ENCODE measurements around the gene P2RY12. TPM values are rescaled to one million over a fixed set of nuclear protein-coding genes. Genes with fewer than 3 reads are reported as not detected.
A peak's percentile ranks its signal among the peaks of the same experiment; 100 is the strongest.

The P2RY12 gene
- total RNA-seq, 1 donor from 2014 or later, result not detected

GRCh38 chr3:151293127-151293526, 91.4 kb downstream of the P2RY12 start:
- no peak for DNase-seq (ENCODE audit: extremely low spot score, unreplicated experiment)
- Mint-ChIP-seq H3K27me3 (no peaks in the 10 kb centered on the region), H3K4me1 (ENCODE audit: unreplicated experiment) (no peaks in the 10 kb centered on the region), H3K27ac (peak overlapping the region; percentile 62), H3K4me3 (no peak overlapping the region), H3K36me3 (no peaks in the 10 kb centered on the region), H3K9me3 (no peaks in the 10 kb centered on the region)
- TF ChIP-seq CTCF (conservative IDR thresholded peaks at IDR 0.05), result no peak

- TF ChIP-seq CTCF (conservative IDR thresholded peaks at IDR 0.05), result peak; percentile 62
- no peaks in the 10 kb centered on the region for H3K36me3 Mint-ChIP-seq
- no peak overlapping the region for H3K27ac Mint-ChIP-seq
- H3K27me3 Mint-ChIP-seq, result no peaks in the 10 kb centered on the region
- no peaks in the 10 kb centered on the region for H3K4me1 Mint-ChIP-seq (ENCODE audit: unreplicated experiment)
- H3K4me3 Mint-ChIP-seq, result no peak overlapping the region
- no peaks in the 10 kb centered on the region for H3K9me3 Mint-ChIP-seq
- DNase-seq (ENCODE audit: extremely low spot score, unreplicated experiment), result no peak
These were observed 93.9 kb downstream of the P2RY12 start for GRCh38 chr3:151290673-151291072.

- no peak overlapping the region for H3K4me3 Mint-ChIP-seq
- no peaks in the 10 kb centered on the region for H3K9me3 Mint-ChIP-seq
- no peak overlapping the region for H3K27ac Mint-ChIP-seq
- H3K36me3 Mint-ChIP-seq, result no peaks in the 10 kb centered on the region
- DNase-seq (ENCODE audit: extremely low spot score, unreplicated experiment), result no peak
- no peaks in the 10 kb centered on the region for H3K27me3 Mint-ChIP-seq
- TF ChIP-seq CTCF (conservative IDR thresholded peaks at IDR 0.05), result no peak
- H3K4me1 Mint-ChIP-seq (ENCODE audit: unreplicated experiment), result no peaks in the 10 kb centered on the region
These were observed 95.1 kb downstream of the P2RY12 start for GRCh38 chr3:151289445-151289844.

Other genes starting within 250 kb of the P2RY12 start
- not detected in 2 replicates for gene GPR171, start 181.5 kb downstream of the P2RY12 start, total RNA-seq (ENCODE audit: low replicate concordance)
- 0.14 and 0.60 TPM in 2 replicates for gene P2RY14, start 106.2 kb downstream of the P2RY12 start, total RNA-seq (ENCODE audit: low replicate concordance)
- 5.5 and 28.9 TPM in 2 replicates for gene GPR87, start 67.9 kb downstream of the P2RY12 start, total RNA-seq (ENCODE audit: low replicate concordance)
- gene P2RY13, start 55.2 kb downstream of the P2RY12 start, total RNA-seq (ENCODE audit: low replicate concordance), result not detected in 2 replicates
- gene IGSF10, start 76.3 kb upstream of the P2RY12 start, total RNA-seq (ENCODE audit: low replicate concordance), result 6.8 and 10.8 TPM in 2 replicates